NCI-H526 (cell line): ENCODE results near the gene ABCF3.

Experiments
- DNase-seq, 2 experiments: peaks; one replicate each; lab custom pipeline; 2025; lab: John Stamatoyannopoulos, UW

The ABCF3 gene

DNA sequence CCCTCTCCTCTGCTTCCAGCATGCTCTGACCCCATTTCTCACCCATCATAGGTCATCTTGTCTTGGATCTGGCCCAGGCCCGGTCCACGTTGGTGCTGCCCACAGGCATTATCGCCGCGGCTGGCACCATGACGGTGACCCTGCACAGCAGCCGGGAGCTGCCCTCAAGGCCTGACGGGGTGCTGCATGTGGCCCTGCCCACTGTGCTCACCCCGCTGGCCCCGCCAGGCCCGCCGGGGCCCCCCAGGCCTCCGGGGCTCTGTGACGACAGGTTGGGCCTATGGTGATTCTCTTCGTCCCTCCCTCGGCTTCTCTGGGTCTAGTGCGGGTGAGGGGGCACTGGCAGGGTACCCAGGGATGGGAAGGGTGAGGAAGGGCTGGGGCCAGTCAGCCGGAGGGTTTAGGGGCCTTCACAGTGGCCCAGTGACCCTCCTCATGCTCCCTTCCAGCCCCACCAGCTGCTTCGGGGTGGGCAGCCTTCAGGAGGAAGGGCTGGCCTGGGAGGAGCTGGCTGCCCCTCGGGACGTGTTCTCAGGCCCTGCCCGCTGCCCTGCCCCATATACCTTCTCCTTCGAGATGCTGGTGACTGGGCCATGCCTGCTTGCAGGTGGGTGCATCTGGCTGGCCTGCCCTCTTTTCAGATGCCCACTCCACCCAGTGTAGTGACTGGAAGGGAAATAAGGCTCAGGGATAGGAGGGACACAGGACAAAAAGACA is 47.3 kb downstream of the ABCF3 start:
- no peak for DNase-seq

DNA sequence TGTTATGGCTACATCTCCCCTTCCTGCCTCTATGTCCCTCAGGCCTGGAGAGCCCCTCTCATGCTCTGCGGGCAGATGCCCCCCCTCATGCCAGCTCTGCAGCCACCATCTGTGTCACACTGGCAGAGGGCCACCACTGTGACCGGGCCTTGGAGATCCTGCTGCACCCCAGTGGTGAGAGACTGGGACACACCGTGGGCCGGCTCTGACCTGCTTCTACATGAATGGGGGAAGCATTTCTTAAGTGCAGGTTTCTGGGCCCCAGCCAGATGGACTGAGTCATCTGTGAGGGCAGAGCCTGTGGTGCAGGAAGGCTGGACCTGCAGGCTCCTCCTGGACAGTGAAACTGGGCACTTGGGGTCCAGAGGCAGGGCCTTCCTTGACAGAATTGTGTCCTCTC is 48.2 kb downstream of the ABCF3 start:
- no peak for DNase-seq

DNA sequence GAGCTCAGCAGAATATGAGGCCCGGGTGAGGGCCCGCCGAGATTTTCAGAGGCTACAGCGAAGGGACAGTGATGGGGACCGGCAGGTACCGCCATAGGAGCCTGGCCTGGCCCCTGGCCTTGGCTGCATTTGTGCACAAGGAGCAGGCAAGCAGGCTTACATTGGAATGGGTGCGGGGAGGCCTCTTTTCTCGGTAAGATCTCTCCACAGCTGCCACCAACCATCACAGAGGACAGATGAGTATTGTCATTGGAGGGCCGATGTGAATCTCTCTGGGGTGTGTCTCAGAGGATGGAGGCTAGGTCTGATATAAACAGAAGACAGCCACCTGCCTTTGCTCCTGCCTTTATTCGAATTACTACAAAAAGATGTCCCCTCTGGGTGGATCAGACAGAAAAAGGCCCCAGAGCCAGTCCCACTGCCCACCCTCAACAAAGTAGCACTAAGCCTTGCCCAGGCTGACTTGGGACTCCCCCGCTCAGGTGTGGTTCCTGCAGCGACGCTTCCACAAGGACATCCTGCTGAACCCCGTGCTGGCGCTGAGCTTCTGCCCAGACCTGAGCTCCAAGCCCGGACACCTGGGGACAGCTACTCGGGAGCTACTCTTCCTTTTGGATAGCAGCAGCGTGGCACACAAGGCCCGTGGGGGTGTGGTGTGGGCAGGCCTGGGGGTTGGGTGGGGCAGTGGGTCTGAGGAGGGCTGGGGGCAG is 48.8 kb downstream of the ABCF3 start:
- DNase-seq: no peak

DNA sequence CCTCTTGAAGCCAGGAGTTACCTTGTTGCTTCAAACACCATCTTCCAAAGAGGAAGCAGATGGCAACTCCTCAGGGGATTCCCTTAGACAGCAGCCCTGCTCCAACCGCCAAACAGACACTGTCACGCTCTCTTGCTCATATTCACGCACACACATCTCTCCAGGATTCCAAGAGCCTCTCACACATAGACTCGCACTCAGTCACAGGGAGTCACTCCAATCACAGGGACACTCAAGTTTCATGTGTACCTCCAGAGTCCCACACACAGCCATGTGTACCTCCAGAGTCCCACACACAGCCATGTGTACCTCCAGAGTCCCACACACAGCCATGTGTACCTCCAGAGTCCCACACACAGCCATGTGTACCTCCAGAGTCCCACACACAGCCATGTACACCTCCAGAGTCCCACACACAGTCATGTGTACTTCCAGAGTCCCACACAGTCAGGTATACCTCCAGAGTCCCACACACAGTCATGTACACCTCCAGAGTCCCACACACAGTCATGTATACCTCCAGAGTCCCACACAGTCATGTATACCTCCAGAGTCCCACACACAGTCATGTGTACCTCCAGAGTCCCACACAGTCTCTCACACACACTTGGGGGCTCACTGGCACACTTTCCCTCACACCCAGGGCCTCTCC is 49.5 kb downstream of the ABCF3 start:
- DNase-seq: peak; percentile 31 to 70

DNA sequence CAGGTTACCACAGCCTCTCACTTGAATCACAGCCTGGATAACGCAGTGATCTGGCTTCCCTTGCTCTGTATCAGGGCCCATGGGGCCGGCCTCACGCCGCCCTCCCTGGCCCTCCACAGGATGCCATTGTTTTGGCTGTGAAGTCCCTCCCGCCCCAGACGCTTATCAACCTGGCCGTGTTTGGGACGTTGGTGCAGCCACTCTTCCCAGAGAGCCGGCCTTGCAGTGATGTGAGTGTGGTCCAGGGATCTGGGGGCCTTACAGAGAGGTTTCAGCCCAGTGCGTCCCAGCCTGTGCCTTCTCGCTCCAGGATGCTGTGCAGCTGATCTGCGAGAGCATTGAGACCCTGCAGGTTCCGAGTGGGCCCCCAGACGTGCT is 50.0 kb downstream of the ABCF3 start:
- DNase-seq: no peak

DNA sequence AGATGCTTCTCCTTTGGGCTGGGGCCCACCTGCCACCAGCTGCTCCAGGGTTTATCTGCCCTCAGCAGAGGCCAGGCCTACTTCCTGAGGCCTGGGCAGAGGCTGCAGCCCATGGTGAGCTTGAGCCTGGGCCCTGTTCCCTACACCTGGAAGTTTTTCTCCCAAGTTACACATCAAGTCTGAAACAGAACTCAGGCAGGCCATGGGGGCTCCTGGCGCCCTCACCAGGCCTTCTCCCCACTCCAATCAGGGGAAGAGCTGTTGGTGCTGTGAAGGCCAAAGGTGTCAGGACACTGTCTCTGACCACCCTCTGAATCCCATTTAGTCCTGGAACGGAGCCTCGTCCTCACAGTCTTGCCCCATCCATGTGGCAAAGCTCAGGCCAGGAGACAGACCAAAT is 50.6 kb downstream of the ABCF3 start:
- DNase-seq: no peak

DNA sequence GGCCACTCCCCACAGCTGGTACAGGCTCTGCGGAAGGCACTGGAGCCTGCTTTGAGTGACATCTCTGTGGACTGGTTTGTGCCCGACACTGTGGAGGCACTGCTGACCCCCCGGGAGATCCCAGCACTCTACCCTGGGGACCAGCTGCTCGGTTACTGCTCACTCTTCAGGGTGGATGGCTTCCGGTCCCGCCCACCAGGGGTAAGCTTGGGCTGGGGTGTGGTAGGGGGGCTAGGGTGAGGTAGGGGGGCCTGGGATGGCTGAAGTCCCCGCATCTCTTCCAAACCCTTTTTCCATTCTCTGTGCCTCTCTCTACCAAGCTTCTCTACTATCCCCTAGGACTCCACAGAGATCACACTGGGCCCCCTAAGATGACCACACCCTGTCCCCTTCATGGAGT is 51.2 kb downstream of the ABCF3 start:
- DNase-seq: no peak

DNA sequence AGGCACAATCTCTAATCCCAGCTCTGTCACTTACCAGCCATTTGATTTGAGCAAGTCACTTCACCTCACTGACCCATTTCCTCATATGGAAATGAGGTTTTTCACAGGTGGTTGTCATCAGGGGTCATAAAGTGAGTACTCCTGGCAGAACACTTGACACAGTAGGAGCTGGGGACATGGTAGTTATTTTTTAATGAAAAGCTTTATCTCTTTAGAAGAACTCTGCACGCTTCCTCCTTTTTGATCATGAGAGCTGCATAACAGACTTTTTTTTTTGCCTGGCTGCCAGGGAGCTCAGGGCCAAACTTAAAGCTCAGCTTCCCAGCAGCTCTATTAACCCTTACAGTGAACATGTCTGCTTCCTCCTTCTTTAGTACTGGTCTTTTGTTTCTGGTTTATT is 51.8 kb downstream of the ABCF3 start:
- no peak for DNase-seq

DNA sequence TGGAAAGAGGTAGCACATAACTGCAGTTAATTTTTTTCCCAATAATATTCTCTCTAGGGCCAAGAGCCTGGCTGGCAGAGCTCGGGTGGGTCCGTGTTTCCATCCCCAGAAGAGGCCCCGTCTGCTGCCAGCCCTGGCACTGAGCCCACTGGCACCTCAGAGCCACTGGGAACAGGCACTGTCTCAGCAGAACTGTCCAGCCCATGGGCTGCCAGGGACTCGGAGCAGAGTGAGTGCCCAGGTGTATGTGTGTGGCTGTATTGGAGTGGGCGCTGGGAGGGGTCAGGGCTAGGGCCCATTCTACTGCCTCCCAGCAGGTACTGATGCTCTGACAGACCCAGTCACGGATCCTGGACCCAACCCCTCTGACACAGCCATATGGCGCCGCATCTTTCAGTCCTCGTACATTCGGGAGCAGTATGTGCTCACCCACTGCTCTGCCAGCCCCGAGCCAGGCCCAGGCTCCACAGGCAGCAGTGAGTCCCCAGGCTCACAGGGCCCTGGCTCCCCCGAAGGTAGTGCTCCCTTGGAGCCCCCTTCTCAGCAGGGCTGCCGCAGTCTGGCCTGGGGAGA is 52.3 kb downstream of the ABCF3 start:
- no peak for DNase-seq

DNA sequence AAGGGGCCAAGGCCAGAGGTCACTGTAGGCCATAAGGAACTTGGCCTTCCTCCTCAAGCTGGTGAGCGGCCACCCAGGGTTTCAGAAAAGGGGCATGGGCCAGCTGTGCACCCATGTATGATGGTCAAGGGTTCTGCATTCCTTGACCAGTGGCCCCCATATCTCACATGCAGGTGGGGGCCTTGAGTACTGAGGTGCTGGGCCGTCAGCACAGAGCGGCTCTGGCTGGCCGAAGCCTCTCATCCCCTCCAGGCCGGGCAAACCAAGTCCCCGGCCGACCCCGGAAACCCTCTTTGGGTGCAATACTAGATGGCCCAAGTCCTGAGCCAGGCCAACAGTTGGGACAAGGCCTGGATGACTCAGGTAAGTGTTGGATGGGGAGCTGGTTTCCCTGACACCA is 53.2 kb downstream of the ABCF3 start:
- DNase-seq: no peak

DNA sequence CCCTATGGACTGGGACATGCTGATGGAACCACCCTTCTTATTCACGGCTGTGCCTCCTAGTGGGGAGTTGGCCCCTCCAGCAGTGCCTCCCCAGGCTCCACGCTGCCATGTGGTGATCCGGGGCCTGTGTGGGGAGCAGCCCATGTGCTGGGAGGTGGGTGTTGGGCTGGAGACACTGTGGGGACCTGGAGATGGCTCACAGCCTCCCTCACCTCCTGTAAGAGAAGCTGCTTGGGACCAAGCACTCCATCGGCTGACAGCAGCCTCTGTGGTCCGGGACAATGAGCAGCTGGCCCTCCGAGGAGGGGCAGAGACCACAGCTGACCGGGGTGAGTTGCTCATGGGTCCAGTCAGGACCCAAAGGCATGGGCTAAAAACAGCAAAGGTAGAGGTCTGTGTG is 53.7 kb downstream of the ABCF3 start:
- DNase-seq: no peak

DNA sequence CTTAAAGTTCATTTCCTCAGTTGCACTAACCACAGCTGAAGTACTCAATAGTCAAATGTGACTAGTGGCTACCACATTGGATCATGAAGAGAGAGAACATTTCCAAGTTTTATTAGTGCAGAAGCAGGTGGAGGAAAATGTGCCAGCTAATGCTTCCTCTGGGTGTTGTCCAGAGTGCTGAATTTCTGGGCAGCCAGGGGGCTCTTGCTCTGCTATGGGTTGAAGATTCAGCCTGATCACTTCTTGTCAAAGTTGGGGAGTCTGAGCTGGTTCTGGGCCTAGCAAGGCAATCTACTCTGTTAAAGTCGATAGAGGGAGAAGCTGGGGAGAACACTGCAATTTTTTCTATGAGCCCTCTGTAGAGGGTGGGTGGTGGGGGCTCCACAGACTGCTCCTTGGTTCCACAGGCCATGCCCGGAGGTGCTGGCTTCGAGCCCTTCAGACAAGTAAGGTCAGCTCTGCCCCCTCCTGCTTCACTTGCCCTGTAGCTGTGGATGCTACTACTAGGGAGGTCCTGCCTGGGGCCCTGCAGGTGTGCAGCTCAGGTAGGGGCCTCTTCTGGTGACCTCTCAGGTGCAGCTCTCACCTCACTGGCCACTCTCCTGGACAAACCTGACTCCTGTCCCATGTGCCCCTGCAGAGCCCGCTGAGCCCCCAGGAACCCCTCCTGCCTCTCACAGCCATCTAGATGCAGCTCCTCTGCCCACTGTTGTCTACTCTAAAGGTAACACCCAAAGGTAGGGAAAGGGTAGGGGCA is 54.6 kb downstream of the ABCF3 start:
- DNase-seq: no peak

DNA sequence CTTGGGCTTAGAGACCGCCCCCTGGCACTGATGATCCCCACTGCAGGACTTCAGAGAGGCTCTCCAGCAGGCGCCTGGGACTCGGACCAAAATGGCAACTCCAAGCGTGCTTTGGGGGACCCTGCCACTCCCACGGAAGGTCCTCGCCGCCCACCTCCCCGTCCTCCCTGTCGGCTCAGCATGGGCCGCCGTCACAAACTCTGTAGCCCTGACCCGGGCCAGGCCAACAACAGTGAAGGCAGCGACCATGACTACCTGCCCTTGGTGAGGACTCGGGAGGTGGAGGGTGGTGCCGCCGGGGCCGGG is 55.1 kb downstream of the ABCF3 start:
- DNase-seq: no peak

DNA sequence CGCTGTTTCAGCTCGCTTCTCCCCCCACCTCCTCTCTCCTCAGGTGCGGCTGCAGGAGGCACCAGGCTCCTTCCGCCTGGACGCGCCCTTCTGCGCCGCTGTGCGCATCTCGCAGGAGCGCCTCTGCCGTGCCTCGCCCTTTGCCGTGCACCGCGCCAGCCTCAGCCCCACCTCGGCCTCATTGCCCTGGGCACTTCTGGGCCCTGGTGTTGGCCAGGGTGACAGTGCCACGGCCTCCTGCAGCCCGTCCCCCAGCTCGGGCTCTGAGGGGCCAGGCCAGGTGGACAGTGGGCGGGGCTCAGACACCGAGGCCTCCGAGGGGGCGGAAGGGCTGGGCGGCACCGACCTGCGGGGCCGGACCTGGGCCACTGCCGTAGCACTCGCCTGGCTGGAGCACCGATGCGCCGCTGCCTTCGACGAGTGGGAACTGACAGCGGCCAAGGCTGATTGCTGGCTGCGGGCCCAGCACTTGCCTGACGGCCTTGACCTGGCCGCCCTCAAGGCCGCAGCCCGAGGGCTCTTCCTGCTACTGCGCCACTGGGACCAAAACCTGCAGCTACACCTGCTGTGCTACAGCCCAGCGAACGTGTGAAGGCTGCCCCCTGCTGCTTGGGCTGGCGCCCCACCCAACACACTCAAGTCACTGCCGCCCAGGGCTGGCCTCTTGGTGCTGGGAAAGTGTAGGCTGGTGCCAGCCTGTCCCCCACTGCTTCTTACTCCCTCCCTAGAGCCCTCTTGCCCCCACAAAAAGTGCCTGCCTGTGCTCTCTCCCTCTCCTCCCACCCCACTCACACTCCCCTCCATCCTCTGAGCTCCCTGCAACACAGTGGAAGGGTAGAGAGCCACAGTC is 55.7 kb downstream of the ABCF3 start:
- peak; percentile 62 to 91 for DNase-seq

DNA sequence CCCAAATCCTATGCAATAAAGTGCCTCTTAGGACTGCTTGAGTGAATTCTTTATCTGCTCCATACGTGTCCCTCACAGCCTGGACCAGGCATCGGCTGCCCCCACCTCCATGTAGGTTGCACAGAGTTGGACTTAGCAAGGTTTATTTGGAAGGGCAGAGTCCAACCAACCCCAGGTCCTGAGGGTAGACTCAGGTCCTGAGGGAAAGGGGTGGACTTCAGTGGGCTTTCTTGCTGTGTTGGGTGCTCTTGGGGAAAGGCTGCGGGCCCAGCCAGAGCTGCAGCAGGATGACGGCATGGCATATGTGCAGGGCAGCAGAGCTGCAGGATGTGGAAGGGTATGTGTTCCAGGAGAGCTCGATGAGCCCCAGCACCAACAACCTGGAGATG is 56.3 kb downstream of the ABCF3 start:
- DNase-seq: no peak
